GM18867 (cell line): ENCODE data around the gene PRM1.

Source experiments
- ATAC-seq: cut with Tn5 transposase; IDR thresholded peaks from one replicate; pipeline ENCODE4 v1.9.1; 2021; ENCODE audit warnings: mild to moderate bottlenecking, moderate library complexity; ENCODE audit not compliant: unreplicated experiment

The PRM1 gene, protein sequence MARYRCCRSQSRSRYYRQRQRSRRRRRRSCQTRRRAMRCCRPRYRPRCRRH

DNA sequence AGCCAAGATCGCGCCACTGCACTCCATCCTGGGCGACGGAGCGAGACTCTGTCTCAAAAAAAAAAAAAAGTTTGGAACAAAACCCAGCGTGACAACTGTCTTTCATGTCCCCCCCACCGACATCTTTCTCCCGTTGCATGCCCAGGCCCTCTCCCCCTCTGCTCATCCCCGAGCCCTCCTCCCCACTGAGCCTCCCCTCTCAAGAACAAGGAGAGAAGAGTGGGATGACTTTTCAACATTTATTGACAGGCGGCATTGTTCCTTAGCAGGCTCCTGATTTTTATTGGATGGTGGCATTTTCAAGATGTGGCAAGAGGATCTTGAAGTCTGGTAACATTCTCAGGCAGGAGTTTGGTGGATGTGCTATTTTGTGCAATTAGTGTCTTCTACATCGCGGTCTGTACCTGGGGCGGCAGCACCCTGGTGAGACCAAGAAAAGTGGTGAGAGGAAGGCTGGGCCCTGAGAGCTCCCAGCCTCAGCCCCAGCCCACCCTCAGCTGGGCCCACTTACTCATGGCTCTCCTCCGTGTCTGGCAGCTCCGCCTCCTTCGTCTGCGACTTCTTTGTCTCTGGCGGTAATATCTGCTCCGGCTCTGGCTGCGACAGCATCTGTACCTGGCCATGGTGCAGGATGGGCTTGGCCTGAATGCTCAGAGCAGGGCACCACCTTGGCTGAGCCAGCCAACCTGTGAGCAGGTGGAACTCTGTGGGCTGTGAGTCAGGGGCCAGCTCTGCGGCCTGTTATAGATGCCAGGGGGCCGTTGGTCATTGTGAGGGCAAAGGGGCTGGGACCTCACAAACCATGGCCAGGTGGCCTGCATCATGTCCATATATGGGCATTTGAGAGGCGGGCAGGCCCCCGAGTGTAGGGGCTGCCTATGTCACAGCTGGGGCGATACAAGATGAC is at the start of gene PRM1:
TSS of gene PRM1 (minus strand) at position 715 of the 907 bp plus-strand sequence. CDS start at position 623, 92 bp downstream.
- no peak for ATAC-seq

DNA sequence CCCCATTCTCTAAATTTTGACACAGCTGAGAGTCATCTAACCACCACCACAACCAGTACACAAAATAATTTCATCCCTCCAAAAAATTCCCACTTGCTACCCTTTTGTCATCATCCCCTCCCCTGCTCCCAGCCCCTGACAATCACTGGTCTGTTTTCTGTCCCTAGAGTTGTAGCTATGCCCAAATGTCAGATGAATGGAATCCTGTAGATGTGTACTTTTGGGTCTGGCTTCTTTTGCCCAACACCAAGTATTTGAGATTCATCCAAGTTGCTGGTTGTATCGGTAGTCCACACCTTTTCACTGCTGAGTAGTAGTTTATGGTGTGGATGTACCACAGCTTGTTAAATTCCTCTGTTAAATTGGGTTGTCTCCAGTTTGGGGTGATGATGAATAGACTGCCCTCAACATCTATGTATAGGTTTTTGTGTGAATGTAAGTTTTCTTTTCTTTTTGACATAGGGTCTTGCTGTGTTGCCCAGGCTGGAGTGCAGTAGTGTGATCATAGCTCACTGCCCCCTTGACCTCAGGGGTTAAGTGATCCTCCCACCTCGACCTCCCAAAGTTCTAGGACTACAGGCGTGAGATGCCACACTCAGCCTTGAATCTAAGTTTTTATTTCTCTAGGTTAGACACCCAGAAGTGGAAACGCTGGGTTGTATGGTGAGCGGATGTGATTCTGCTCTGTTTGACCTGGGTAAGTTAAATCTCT is 49.6 kb upstream of the PRM1 start:
- no peak for ATAC-seq

DNA sequence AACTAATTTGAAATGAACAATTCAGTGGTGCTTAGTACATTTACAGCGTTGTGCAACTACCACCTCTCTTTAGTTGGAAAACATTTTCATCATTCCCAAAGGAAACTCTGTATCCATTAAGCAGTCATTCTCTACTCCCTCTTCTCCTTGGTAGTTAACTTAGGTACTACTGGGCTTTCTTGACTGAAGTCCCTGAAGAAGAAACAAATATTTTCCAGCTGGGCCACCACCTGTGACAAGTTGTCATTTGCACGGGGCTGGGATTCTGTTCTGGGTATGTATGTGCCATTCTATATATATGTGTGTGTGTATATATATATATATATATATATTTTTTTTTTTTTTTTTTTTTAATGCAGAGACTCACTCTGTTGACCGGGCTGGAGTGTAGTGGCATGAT is 48.8 kb upstream of the PRM1 start:
- no peak for ATAC-seq

GRCh38 chr16:11329071-11329491 is 48.0 kb upstream of the PRM1 start:
- ATAC-seq: no peak

GRCh38 chr16:11328172-11329070 is 47.3 kb upstream of the PRM1 start:
- peak; percentile 66 for ATAC-seq

- ATAC-seq: peak; percentile 33
These were observed 46.4 kb upstream of the PRM1 start for GRCh38 chr16:11327277-11328171.

DNA sequence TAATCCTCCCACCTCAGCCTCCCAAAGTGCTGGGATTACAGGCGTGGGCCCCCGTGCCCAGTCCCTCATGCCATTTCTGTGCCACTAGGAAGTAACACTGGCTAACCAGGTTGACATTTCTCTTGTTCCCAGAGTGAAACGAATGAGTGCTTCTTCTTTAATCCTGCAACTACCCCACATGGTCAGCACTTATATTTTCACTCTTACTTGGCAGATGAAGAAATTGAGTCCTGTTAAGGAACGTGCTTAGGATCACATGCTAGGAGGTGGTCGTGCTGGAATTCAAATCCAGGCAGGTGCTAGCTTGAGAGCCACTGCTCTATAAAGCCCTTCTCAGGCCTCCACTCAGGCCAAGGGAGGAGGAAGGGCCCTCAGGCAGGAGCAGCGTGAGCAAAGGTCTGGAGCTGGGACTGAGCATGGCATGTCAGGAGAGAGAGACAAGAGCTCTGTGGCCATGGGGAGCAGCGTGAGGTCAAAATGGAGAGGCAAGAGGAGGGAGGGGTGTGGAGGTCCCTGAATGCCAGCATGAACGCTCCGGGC is 45.7 kb upstream of the PRM1 start:
- ATAC-seq: no peak

DNA sequence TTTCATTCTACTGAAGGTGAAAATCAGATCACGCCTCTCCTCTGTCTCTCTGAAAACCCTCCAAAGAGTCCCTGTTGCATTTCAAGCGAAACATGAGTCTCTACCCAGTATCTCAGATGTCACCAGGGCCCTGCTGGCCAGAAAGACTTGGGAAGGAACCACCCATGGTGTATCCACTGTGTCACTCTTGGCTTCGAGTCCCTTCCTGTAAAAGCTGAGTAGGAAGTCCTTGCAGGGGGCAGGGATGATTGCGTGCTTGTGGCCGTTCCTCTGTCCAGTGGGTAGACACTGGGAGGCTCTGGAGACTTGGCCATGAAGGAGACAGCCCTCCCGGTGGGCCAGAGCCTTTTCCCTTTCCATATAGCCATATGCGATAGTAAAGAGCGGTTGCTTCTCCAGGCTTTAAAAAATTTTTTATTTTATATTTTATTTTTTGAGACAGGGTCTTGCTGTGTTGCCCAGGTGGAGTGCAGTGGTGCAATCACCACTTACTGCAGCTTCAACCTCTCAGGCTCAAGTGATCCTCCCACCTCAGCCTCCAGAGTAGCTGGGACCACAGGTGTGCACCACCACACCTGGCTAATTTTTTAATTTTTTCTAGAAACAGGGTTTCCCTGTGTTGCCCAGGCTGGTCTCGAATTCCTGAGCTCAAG is 45.1 kb upstream of the PRM1 start:
- no peak for ATAC-seq

GRCh38 chr16:11325404-11326083 is 44.4 kb upstream of the PRM1 start:
- no peak for ATAC-seq

GRCh38 chr16:11323551-11324336 is 42.6 kb upstream of the PRM1 start:
- ATAC-seq: no peak

GRCh38 chr16:11322823-11323222 is 41.7 kb upstream of the PRM1 start:
- ATAC-seq: no peak

GRCh38 chr16:11321662-11322061 is 40.5 kb upstream of the PRM1 start:
- no peak for ATAC-seq

GRCh38 chr16:11320170-11320569 is 39.0 kb upstream of the PRM1 start:
- ATAC-seq: no peak

DNA sequence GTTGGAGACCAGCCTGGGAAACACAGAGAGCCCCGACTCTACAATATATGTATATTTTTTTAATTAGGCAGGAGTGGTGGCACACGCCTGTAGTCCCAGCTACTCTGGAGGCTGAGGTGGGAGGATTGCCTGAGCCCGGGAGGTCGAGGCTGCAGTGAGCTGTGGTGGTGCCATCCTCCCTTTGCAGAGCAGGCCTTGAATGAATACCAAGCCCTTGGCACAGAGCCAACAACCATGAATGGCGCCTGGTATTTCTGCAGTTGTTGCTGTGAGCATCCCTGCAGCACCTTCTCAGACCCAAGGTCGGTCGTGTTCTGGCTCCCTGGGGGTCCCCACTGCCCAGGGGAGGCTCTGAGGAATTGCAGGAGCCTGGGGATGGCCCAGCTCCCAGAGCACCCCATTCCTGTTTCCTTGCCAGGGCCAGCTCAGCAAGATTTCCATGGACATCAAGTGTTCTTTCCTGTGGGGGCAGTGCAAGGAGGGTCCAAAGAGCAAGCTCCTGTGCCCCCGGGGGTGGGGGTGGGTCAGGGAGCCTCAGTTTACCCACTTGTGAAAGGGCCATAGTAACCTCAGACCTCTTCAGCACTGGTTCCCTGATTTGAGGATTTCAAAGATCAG is 38.5 kb upstream of the PRM1 start:
- no peak for ATAC-seq

GRCh38 chr16:11318817-11319216 is 37.7 kb upstream of the PRM1 start:
- ATAC-seq: no peak

DNA sequence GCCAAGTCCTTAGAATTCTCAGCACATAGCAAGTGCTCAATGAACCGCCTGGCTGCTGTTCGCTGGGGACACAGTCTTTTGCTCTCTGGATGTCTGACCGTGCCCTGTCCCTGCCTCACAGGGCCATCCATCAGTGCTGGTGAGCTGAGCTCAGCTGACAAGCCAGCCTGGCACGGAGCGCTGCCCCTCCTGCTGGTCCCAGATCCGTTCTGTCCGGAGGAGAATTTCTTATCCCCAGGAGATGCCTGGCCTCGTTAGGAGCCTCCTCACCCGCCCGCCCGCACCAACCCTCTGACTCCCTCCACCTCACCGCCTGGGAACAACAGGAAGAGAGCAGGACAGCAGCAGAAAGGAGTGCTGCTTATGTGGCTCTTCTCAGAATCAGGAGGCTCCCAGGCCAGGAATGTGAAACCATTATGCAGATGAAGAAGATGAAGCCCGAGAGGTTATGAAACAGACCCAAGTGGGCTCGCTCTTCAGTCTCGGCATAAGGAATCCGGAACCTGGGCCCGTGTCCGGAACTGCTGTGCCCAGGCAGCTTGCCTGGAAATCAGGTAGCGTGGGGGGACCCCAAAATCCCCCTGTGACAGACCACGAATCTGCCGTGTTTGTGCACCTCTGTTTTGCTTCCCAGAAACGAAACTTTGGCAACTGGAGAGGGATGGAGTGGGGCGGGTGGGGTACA is 35.3 kb upstream of the PRM1 start:
- ATAC-seq: no peak

DNA sequence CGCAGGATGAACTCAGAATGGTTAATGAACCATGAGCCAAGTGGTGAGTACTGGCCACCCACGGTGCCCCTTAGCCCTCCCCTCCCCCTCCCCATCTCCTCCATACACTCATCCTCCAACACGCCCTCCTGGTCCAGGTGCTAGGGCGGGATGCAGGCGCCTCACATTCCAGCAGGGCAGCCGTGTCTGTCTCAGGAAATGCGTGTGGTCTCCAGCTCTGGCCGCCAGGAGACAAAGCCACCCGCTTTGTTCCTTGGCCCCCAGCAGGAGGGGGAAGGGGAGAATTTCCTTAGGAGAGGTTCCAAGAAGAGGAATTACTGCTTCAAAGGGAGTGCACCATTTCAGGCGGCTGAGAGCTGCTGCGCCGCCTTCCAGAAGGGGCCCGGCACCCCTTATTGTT is 34.4 kb upstream of the PRM1 start:
- ATAC-seq: no peak
